Fibroblast of skin of right biceps (primary cell): Measurements from ENCODE around the gene BPGM.
A peak's percentile ranks its signal among the peaks of the same experiment; 100 is the strongest.
"Not testable (repeated sequence)": the region's sequence is repeated elsewhere in the genome, so short reads cannot be mapped to it uniquely, and the experiment has no call there.

Experiments
- DNase-seq: peaks from one replicate; pipeline ENCODE4 v3.0.0-alpha.2; 2013

The BPGM gene

GRCh38 chr7:134632937-134633540 lies 13.6 kb upstream of the BPGM start:
- peak; percentile 48 for DNase-seq

DNA sequence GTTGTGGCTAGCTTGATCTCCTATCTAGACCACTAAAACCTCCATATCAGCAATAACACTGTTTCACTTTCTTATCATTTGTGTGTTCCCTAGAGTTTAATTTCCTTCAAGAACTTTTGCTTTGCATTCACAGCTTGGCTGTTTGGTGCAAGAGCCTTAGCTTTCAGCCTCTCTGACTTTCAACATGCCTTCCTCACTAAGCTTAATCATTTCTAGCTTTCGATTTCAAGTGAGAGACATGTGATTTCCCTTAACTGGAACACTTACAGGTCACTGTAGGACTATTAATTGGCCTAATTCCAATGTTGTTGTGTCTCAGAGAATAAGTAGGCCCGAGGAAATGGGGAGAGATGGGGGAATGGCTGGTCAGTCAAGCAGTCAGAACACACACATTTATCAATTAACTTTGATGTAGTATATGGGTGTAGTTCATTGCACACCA lies 10.6 kb upstream of the BPGM start:
- no peak for DNase-seq

DNA sequence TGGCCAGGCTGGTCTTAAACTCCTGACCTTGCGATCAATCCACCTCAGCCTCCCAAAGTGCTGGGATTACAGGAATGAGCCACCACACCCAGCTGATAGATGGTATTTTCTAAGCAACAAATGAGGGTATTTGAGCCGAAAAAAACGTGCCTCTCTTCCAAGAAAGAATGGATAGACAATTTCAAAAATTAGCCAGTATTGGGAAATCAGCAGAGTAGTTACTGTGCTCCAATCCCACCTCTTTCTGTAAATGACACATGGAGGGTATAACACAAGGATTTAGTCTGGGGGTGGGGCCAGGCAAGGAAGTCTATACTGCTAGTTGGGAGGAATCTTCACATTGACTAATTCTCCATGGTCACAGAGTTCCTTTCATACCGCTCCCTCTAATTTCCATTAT lies 9.2 kb upstream of the BPGM start:
- no peak for DNase-seq

DNA sequence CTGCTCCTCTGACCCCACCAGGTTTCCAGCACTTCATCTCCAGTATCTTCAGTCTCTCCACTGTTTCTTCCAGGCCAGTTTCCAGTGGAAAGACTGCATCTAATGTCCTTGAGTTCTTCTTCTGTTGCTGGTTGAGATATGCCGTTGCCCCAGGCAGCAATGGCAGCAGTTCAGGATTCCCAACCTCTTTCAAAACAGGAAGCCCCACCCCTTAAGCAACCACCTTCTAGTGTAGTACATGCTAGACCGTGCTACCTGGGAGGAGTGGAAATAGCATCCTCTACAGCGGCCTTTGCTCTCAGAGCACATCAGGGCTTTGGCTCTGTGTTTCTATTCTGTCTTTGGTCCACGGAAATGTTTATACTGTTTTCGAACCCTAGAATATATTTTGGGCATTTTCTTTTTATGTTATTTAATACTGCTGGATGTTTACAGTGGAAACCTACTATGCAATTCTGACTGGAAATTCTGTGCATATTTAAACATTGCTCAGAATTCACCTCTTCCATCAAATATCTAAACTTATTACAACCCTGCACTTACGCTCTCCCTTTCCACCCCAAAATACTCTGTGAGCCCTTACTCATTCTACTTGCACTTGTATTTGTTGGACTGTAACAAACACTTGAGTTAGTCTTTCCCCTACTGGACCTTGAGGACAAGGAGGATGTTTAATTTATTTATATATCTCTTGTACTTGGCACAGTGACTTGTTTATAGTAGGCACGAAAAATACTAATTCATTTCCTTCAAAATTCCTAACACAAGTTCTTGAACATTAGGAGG lies 8.5 kb upstream of the BPGM start:
- no peak for DNase-seq

GRCh38 chr7:134639061-134639460 lies 7.6 kb upstream of the BPGM start:
- DNase-seq = no peak

GRCh38 chr7:134639683-134640279 lies 6.9 kb upstream of the BPGM start:
- DNase-seq = no peak

DNA sequence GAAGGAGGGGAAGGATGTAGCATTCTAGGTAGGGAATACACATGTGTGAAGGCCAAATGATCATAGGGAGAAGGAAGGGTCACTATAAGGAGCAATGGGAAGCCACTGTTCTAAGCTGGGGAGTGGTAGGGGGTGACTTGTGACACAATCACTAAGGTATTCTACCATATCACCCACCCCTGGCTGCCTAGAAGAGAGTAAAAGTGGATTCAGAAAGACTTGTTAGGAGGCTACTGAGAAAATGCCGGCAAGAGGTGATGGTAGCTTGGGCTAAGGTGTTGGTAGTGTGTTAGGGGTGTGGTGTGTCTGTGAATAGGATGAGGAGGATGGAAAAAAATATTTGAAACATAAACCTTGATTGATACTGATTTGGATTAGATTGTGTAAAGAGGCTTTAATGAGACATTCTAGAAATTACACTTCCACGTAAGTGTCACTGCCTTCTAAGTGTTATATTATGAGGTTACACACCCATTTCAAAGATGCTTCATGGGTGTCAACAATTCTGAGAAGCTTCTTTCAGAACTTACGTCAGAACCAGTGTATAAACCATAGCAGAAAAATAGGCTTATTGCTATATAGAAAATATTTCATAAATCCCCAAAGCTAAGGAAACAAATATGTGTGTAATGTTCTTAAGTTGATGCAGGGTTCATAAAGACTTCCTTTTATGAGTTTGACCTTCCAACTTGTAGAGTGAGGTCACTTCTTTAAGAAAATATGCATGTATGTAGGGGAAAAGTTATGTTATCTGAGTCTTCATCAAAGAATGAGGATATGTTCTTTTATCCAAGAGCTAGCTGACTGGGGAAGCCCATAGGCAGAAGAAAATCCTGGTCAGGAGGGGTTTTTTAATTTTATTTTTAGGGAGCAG lies 5.6 kb upstream of the BPGM start:
- DNase-seq = no peak

- DNase-seq = not testable (repeated sequence)
These were observed 4.7 kb upstream of the BPGM start for GRCh38 chr7:134641981-134642380.

GRCh38 chr7:134643131-134643530 lies 3.5 kb upstream of the BPGM start:
- no peak for DNase-seq

DNA sequence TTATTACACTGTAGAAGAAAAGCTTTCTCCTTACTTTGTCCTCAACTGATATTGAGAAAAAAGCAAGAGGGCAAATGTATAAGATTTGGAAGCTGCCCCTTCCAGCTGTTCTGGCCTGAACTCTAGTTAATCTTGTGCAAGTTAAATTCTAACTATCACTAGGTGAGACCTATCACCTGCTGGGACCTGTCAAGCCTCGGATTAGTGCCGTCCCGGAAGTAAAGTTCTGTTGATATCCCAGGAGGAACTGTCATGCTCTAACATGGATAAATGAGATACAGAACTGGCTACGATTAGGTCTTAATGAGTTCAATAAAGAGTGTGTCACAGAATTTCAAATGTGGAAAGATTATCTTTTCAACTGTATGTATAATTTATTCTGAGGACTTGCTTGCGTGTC lies 1.2 kb upstream of the BPGM start:
- DNase-seq = no peak

- peak; percentile 55 for DNase-seq
These were observed 718 bp upstream of the BPGM start for GRCh38 chr7:134645935-134646334.

DNA sequence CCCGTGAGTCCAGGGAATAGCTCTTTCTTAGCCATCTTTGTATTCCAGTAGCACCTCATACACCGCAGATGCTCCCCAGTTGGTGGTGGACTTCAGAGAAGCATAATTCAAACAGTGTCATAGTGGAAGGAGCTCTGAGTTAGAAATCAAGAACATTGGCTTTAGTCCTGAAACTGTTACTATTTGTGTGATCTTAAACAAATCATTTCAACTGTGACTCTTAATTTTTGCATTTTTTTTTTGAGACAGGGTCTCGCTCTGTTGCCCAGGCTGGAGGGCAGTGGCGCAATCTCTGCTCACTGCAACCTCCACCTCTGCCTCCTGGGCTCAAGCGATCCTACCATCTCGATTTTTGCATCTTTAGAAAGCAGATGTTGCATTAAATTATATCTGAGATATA lies 1.8 kb downstream of the BPGM start:
- no peak for DNase-seq

DNA sequence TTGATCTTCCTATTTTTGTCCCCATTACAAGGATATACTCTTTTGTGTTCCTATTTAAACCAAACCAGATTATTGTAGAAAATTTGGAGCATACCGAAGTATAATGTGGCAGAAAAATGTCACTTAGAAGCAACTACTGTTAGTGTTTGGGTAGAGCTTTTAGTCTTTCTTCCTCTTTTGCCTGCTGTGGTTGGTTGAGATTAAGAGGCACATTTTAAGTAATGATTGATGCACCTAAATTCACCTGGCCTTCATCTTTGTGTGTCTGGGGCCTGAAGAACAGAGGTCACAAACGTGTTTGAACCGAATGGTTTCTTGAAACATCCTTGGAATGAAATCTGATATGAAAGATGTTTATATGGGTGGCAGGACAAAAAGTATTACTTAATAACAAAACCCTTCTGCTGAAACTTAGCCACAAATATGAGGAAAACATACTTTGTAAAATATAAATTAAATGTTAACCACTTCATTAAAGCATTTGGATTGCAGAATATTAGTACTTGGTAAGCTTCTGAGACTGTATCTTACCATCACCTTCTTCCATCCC lies 2.6 kb downstream of the BPGM start:
- no peak for DNase-seq

DNA sequence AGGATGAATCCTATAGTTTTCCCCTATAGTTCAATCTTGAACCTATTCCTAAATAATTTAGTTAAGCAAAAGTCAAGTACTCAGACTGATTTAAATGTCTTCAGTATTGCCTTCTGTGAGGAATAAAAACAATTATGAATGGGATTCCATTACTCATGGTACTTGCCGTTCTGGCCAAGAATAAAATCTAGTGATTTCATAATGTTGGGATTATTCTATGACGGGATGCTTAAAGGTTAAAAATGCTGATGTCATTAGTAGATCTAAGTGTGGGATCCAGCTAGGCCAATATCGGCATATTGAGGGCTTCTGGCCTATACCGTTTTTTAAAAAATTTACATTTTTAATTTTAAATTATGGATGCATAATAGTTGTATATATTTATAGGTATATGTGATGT lies 5.3 kb downstream of the BPGM start:
- no peak for DNase-seq

DNA sequence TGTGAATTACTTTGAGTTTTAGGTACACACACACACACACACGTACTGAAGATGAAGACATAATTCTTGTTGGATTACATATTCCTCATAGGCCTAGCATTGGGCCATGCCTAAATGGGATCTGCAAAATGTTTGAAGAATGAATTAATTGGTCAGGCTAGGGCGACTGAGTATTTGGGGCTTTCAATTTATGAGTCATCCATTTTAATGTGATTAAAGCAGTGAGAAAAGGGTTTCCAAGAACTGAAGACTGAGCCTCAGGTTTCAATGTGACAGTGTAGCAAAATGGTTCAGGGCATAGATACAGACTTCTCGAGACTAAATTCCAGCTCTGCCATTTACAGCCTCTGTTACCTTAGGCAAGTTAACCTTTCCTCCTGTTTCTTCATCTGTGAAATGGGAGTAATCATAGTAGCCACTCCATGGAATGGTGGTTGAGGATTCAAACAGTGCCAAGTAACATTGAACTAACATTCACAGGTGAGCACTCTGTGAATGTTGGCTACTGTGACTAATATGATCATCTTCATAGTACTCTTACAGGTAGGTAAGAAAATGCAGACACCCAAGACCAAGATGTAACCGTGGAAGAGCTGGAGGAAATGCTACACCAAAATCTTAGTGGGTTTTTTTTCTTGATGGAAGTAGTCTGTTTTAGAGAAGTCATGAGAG lies 7.6 kb downstream of the BPGM start:
- DNase-seq = no peak

DNA sequence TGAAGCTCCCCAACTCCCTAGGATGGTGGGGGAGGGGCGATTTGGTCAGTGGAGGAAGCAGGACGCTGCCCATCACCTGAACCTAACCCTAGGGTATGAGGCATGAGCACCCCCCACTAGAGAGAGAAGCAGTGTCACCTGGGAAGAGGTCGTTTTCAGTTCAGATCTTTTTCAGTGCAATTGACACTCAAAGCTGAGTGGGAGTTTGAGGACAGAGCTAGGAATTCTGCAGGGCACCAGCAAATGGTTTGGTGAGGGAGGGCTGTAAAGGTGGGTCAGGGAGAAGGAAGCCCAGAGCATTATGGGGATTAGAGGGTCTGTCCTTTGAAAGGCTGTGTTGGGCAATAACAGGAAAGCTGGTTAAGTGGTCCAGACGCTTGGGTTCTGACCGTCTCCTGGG lies 10.9 kb downstream of the BPGM start:
- no peak for DNase-seq

- DNase-seq = peak; percentile 32
These were observed 13.7 kb downstream of the BPGM start for GRCh38 chr7:134660242-134660785.

- DNase-seq = peak; percentile 92
These were observed 14.3 kb downstream of the BPGM start for GRCh38 chr7:134660961-134661376.

DNA sequence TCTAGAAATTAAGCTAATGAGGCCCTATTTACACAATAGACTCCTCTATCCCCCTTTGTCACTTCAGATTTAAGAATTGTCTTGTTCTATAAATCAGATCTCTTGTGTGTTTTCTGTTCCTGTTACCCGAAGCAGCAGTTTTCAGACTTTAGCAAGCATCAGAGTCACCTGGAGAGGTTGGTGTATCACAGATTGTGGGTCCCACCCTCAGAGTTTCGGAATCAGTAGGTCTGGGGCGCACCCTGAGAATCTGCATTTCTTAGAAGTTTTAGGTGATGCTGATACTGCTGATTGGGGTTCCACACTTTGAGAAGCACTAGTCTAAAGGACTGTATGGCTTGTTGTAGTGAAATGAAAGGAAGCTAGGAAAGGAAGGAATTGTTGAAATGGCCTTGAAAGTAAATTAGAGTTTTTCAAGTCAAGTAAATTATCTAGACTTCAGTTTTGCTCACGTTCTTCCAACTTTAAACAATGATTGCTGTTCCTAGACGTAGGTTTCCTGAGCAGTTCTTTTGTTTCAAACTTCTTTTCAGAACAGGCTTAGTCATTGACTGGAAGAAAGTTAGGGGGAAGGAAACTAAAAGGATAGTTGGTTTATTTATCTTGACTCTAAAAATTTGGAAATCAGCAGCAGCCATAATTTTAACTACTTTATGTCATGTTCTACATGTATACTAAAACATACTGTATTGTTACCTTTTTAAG lies 15.7 kb downstream of the BPGM start:
- DNase-seq = no peak

DNA sequence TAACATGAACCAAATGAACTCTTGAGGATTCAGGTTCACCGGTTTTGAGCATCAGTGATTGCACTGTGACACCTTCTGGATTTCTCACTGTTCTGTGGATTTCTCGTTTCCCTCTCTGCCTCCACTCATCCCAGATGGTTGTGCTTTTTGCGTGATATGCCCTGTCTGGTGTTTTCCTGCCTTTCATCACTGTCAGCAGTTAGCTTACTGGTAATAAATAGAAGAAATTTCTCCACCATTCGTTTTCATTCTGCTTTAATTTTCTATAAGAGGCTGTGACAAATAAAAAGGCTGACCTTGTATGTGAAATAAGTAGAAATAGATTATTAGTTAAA lies 16.2 kb downstream of the BPGM start:
- no peak for DNase-seq

DNA sequence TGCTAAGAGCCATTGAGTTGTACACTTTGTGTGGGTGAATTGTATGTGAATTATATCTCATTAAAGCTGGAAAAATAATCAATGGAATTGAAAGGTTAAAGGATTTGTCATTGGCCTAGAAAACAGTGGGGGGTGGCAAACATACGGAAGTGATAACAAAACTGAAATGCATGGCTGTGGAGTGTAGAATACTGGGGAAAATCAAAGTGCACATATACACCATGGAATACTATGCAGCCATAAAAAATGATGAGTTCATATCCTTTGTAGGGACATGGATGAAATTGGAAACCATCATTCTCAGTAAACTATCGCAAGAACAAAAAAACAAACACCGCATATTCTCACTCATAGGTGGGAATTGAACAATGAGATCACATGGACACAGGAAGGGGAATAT lies 18.4 kb downstream of the BPGM start:
- DNase-seq = not testable (repeated sequence)

DNA sequence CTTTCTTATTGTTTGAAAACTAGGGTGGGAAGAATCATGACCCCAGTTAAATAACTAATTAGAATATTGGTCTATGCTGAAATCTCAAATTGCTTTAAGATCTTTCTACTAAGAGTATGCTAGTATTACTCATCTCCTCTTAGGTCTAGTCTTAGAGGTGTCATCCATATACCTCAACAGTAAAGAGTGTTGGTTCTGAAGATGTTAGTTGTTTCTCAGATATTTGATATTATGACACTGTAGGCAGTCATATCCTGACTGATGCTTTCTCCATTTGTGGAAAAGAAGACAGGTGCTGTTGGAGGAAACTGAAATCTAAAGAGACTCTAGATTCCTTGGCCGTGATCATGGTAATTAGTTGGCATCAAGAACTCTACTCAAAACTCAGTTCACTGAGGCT lies 21.2 kb downstream of the BPGM start:
- DNase-seq = no peak
